COR-L47 (cell line): ENCODE measurements around the gene PPP2R2B.
"Not testable (repeated sequence)": the region's sequence is repeated elsewhere in the genome, so short reads cannot be mapped to it uniquely, and the experiment has no call there.

Experiments
- DNase-seq: peaks from one replicate; lab custom pipeline; 2025; lab: John Stamatoyannopoulos, UW

The PPP2R2B gene

DNA sequence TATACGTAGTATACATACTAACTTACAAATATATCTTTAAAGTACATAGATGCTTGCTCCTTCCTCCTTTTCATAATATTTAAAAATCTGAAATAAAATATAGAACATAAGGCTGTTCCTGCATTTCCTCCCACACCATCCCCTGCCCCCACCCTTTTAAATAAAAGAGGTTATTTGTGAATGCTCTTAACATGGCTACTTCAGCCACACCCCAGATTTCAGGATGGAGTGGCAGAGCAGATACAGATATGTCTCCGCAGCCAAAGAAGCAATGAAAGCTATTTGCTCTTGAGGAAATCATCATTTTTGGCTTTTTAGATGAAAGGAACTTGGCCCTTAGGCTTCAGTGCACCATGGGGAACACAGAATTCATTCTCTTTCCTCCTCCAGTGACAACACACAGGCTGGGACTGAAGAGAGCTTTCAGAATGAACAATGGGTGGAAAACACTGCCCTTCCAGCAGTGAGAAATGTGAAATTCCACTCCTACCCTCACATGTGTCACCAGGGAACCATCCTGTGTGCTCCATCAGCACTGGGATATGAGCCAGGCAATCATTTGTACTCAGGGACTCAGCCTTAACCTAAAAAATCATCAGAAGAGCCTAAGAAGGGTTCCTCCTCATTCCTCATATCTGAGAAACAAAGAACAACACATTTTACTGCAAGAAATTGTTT is 134.3 kb downstream of the PPP2R2B start:
- DNase-seq: no peak

DNA sequence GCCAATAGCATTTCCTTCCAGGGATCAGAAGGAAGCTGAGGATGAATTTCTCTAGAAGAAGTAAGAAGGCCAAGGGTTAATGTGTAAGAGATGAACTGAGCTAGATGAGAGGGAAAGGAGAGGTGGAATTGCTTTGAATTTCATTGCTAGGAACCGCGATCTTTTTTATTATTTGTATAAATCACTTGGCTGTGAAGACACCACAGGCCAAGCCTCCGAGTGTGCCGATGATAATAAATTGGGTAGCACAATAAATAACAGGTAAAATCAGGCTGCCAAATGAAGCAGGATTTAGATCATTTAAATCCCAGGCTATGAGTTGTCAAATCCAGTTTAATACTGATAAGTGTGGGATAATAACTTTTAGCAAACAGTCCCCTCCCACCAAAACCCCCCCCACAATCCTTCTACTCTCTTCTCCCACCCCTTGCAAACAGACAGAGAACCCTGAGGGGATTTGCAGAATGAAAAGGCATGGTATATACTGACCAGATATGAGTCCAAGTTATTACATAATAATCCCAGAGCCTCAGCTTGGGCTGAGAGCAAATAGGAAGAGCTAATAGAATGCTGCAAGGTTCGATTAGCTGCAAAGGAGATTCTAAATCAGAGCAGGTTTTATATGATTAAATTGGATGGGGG is 143.5 kb downstream of the PPP2R2B start:
- no peak for DNase-seq

DNA sequence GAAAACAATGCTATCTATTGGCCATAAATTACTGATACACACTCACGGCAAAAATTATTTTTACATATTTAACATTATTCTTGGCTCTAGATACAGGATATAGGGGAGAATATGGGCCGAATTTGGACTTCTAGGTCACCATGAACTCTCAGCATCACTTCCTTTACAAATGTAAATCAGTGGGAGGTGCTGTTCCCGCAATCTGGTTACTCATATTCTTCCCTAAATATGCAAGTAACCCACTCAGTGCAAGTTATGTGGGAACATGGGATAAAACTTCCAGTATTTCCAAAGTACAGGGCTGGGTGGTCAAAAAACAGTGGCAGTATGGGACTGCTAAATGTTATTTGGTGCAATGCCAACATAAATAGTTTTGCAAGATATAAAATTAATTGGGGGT is 145.6 kb downstream of the PPP2R2B start:
- DNase-seq: no peak

DNA sequence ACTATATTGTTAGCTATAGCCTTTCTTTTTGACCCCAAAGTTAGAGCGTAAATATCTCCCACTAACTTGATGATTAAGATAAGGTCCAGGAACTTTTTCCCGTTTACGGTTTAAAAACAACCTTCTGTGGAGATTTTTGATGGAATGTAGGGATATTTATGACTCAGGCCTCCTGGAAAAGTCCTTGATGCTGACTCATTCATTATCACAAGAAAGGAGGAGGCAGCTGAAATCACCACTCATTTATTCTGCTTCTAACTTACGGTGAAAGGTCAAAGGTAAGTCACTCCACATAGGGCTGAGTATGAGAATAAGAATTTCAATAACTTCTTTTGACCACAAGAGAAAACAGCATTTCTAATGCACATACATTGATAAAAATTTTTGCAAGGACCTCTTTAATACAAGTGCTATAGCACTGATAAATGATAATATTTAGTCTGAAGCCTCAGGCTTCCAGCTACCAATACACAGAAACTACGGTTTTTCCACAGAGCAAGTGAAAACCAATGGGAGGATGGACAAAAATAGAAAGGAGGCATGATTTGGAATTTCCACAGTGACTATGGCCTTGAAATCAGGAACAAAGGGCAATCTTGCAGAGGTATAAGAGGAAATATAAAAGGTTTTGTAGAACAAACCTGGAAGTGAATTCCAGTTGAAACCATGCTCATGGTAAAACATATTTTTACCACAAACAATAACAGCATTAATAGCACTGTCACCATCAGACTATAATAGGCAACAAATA is 146.5 kb downstream of the PPP2R2B start:
- DNase-seq: no peak

DNA sequence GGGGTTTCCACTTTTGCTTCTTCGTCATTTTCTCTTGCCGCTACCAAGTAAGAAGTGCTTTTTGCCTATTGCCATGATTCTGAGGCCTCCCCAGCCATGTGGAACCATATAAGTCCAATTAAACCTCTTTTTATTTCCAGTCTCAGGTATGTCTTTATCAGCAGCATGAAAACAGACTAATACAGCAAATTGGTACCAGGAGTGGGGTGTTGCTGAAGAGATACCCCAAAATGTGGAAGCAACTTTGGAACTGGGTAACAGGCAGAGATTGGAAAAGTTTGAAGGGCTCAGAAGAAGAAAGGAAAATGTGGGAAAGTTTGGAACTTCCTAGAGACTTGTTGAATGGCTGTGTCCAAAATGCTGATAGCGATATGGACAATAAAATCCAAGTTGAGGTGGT is 149.8 kb downstream of the PPP2R2B start:
- DNase-seq: not testable (repeated sequence)

DNA sequence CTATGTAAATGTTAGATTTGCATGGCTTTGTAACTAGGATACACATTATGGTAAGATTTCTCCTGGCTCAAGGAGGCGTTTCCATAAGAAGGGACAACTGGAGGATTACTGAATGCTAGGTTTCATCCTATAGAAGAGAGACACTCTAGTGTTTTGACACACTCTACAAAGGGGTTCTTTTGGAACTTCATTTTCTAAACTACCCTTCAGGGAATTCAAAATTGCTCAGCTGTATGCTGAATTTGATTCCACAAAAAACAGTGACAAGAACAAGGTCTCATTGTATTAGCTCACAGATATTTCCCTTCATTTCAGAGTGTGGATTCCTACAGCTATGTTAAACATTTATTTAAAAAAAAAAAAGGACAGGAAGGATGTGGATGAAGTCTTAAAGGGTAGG is 151.7 kb downstream of the PPP2R2B start:
- DNase-seq: no peak

DNA sequence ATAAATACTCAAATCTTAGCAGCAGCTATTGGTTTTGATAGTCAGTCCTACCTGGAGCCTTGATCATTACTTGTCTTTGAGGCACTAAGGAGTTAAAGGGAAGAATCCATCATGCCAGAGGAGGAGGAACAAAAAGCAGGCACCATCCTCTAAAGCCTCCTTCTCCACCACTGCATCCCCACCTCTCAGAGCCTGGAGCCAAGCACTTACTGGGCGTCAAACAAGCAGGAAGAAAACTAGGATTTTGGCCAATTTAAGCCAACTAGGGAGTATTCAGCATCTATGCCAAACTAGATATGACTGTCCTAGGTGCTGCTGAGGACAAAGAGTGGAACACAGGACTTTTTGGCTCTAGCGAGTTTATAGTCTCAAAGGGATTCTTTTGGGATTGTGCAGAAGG is 152.5 kb downstream of the PPP2R2B start:
- no peak for DNase-seq

DNA sequence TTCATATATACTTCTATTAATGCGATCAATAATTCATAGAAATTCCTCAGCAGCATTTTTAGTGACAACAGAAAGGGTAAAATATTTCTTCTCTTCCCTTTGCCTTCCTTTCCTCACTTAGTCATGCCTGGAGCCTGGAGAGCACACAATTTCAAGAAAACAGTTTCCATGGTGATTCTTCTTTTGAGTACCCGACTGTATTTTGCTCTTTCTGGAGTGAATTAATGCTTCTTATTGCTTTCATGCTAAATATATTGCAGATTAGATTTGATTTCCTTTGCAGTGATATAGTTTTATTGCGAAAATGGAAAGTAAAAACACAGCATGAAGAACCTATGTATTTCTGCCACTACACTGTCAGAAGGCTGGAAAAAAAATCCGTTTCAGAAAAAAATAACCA is 153.5 kb downstream of the PPP2R2B start:
- DNase-seq: no peak

DNA sequence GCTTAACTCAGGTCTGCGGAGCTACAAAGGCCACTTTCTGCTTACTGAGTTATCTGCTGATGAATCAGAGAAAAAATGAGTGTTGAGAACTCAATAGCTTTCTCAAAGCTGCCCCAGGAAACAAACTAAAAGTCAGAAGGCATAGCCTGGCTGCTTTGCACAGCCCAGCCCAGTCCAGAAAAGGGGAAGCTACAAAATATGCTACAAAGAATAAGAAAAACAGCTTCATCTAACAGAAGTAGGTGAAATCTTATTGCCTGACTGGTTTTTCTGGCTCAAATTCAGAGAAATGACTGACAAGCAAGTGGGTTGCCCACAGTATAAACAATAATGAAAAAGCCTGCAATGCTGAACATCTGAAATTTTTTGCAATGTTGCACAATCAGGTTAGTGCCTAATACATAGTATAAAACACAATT is 156.2 kb downstream of the PPP2R2B start:
- no peak for DNase-seq

DNA sequence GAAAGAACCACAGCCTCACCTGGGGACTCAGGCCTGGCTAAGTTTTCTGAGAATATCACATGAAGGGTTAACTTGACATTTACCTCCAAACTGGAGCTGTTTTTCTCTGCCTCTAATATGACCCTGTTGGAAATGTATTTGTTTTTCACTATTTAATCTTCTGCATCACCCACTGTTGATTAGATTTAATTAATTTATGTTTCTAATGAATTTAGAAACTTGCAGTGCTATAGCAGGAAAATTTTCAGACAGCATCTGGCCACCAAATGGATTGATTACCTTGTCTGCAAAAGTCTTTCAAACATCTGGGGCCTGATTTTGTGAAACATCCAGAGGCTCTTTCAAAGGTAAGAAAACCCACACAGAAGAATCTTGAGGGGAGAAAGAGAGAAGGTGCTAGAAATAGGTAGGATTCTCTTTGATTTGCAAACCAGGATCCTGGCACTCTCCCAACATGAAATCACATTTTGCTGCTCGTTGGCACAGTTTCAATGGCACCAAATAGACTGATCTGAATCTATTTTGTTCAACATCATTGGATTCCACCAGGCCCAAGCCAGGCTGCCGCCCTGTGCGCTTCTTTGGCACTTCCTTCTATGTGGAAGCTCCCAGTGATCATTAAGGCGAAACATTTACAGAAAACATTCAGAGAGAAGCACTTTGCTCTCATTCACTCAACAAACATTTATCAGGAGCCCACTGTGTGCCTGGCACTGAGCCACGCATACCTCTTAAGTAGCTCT is 157.3 kb downstream of the PPP2R2B start:
- no peak for DNase-seq

DNA sequence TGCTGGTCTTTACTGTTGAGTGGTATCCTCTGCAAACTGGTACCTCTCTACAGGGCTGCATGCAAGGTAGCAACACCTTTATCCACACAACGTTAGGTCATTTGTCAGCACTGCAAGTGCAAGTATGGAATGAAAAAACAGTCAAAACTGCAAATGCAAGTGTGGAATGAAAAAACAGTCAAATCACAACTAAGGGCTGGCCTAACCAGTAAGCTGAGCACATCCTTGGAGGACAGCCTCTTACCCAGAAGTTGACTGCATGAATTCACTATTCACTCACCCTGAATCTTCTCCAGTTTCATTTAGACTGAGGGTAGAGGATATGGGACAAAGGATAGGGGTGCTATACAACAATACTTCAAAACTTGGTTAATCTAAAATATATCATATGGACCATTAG is 158.4 kb downstream of the PPP2R2B start:
- DNase-seq: no peak

DNA sequence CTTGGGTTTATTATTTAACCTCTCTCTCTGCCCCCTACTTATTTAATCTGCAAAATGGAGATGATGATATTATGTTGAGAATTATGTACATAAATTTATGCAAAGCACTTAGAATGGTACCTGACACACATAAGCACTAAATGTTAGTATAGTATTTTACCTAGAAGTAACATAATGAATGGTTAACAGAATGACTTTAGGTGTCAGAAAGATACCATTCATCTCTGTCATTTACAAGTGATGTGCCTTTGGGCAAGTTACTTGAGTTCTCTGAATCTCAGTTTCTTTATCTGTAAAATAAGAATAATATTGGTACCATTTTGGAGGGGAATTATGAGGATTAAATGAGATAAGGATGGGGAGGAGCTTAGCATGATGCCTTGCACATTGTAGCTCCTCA is 159.4 kb downstream of the PPP2R2B start:
- no peak for DNase-seq

DNA sequence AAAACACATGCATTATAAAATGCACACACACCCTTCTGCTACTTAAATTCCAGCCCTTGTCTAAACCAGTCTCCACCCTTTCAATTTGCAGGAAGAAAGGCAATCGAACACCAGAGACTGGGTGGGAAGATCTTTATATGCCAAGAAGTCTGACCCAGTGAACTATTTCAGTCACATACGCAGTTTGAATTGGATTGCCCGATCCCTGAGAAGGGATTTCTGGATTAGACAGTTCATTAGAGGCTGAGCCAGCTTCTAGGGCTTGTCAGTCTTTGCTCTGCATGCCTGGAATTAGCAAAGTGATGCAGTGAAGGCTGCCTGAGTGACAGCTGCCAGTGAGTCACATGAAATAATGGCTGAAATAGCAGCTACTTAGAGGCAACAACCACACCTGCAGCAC is 159.9 kb downstream of the PPP2R2B start:
- no peak for DNase-seq

DNA sequence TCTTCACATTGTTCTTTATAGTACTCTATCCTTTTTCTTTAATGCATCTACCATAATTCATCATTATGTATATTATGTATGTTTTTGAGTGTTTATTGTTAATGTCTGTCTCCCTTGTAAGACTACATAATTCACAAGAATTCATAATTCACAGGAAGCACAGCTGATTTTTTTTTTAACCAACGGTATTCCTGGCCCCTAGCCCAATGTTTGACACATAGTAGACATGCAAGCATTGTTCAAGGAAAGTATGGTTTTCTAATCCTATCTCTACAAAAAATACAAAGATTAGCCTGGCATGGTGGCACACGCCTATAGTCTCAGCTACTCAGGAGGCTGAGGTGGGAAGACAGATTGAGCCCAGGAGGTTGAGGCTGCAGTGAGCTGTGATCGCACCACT is 160.6 kb downstream of the PPP2R2B start:
- no peak for DNase-seq

DNA sequence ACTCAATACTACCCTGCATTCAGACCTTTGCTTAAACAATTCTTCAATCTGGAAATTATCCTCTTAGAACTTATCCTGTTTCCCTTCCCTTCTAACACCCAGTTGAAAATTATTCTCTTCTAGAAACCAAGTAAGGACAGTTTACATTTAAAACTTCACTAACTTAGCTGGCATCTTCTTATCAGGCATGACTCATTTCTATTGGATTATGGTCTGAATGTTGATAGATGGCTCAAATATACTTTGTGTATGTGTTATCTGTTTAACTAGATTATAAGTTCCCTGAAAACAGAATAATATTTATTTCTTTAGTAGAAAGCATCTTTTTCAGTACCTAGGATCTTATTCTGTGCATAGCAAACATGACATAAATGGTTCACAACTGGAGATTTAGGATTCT is 161.9 kb downstream of the PPP2R2B start:
- no peak for DNase-seq

DNA sequence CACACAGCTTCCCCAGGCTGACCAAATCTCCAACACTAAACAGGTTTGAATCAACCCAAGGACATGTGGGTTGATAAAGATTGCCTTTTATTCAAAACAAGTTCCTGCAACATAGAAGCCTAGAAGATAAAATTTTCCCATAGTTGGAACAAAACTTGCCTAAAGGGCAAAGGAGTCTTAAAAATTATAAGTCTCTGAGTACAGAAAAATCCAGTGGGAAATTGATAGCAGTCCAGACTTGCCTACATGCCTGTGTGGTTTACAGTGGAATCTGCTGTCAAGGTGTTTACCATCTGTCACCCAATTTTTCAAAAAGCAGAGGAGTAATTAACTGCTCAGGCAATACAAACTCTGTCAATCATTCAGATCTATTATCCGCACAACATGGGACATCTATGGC is 168.2 kb downstream of the PPP2R2B start:
- no peak for DNase-seq

DNA sequence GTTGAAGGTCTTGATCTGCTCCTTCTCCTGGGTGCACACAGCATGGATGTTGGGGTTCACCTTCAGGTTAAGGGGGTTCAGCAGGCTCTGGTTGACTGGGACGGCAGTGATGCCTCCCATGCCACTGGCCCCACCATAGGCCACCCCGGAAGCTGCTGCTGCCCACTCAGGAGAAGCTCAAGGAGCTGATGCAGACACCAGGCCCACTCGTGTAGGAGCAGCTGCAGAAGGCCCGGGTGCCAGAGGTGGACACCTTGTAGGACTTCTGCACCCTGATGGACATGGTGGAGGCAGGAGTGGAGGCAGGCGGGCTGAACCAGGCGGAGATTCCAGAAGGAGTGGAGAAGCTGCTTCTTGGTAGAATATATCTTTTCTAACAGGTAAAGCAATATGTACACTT is 171.2 kb downstream of the PPP2R2B start:
- no peak for DNase-seq

DNA sequence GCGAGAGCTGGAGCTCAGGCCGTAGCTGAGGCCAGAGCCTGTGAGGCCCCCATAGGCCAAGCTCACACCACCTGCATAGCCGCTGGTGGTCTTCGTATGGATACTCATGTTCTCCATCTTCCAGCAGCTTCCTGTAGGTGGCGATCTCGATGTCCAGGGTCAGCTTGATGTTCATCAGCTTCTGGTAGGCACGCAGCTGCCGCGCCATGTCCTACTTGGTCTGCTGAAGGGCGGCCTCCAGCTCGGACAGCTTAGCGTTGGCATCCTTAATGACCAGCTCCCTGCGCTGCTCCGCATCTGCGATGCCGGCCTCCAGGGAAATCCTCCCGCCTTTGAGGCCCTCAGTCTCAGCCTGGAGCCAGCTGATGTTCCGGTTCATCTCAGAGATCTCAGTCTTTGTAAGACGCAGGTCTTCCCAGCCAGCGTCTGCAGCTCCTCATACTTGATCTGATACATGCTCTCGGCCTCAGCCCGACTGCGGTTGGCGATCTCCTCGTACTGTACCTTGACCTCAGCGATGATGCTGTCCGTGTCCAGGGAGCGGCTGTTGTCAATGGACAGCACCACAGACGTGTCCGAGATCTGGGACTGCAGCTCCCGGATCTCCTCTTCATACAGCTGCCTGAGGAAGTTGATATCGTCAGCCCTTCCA is 172.1 kb downstream of the PPP2R2B start:
- no peak for DNase-seq

DNA sequence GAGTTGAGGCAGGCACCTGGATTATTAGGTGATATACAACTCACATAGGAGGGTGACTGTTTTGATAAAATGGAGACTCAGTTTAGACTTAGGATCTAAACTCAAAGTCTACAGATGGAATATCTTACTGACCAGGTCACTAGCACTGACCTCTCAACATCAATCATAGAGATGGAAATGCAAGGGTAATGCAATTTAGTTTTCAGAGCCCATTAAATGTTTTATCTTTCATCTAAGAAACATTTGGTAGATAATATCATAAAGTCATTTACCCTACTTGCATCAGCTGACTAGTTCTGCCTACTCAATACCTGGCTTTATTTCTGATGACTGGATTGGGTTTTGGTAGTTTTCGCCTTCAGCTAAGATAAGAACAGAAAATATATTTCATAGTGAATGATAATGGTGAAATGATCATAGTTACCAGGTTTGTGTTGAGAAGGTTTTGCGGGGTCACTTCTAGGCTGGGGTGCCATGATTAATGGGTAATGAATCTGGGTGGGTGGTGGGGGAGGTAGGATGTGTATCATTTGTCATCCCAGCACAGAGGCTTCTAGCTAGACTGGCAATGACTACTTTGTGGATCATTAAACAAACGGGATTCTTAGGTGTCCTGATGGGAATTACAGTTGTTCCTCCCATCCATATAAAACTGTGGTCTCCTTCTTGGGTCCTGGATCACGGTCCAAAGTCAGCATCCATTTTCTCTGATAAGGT is 173.4 kb downstream of the PPP2R2B start:
- DNase-seq: no peak

DNA sequence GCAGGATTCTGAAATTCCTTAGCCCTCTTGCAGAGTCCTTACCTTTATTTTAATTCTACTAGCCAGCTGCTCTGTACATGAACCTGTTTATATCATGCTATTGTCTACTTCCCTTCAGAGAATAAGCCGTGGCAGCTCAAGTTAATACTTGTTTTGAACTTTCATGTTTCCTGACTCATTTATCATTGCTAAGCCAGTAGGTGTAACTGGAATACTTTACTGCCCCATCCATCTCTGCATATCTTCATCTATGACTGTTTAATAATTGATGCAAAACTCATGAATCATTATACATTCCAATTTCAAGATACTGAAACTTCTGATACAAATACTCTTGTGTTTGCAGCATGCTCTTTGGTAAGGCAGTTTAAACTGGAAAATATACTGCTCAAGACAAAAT is 174.7 kb downstream of the PPP2R2B start:
- DNase-seq: no peak

DNA sequence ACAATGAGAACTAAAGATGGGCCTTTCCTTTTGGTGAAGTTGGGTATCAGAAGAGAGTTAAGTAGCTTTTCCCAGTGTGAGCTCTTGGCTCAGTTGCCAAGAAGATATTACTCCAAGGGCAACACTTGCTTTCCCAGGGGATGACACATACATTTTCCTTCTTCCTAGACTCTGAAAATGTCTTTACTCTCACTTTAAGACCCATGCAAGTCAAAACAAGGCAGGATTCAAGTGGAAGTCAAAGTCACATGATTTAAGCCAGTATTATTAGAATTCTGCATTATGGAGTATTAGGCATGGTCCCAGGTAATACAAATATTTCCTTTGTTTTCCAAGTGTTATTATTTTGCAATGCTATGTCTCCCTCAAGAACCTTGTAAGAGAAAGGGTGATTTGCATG is 175.1 kb downstream of the PPP2R2B start:
- no peak for DNase-seq
